ENCODE results near the gene FAM50B. TPM values are rescaled to one million over a fixed set of nuclear protein-coding genes. Genes with fewer than 3 reads are reported as not detected.

Gene FAM50B
- total and polyA plus RNA-seq, 2 of the 13 experiments (the other 11 are each of a cell fraction or from before 2014, with no cell fraction given): 0.05 TPM; not detected in 1

- no TSS peak for BruUV-seq (replicated peaks)
- TF ChIP-seq PAXIP1 (CRISPR knock-in tag; conservative IDR thresholded peaks at IDR 0.05): no peak
- TF ChIP-seq CCAR2 (optimal IDR thresholded peaks at IDR 0.05; ENCODE audit: low read depth, low read length): no peak
- no peak for TF ChIP-seq ZFP36L1 (CRISPR knock-in tag; IDR thresholded peaks at IDR 0.05)
- TF ChIP-seq ZBTB44 (CRISPR knock-in tag; IDR thresholded peaks at IDR 0.05): no peak
- no peak for TF ChIP-seq ZNF124 (CRISPR knock-in tag; IDR thresholded peaks at IDR 0.05)
- no peak for TF ChIP-seq THAP11 (CRISPR knock-in tag; IDR thresholded peaks at IDR 0.05)
- no peak for TF ChIP-seq SRY (CRISPR knock-in tag; IDR thresholded peaks at IDR 0.05)
- TF ChIP-seq ZNF230 (CRISPR knock-in tag; IDR thresholded peaks at IDR 0.05): no peak
- no peak for TF ChIP-seq TFDP1 (CRISPR knock-in tag; IDR thresholded peaks at IDR 0.05; ENCODE audit: borderline replicate concordance)
- TF ChIP-seq GATAD2A (CRISPR knock-in tag; IDR thresholded peaks at IDR 0.05): no peak
- in situ Hi-C loops (cut with HindIII; ENCODE audit: extremely low pct_ligation_motif_present, low pct_unique_long_range_greater_than_20kb) (no loop called here), intact Hi-C loops (cut with micrococcal nuclease; ENCODE audit: unreplicated experiment) (no loop called here)
- Histone ChIP-seq H4K20me1 (ENCODE audit: insufficient read depth, low read length) (no peaks in the 10 kb centered on the region), H3K27ac (ENCODE audit: extremely low read length, insufficient read depth, low read length) (no peak overlapping the region), H3K36me3 (replicated peaks in 1 of 2; ENCODE audit: control insufficient read depth in 1 of 2, insufficient read depth in 2 of 2, low read length in 2 of 2) (no peaks in the 10 kb centered on the region), H3K9ac (ENCODE audit: insufficient read depth, low read depth, low read length) (no peak overlapping the region), H3K9me3 (ENCODE audit: low read length) (no peaks in the 10 kb centered on the region), H3K27me3 (ENCODE audit: control insufficient read depth in 1 of 2, insufficient read depth in 2 of 2, low read length in 2 of 2) (no peaks in the 10 kb centered on the region), H3K4me3 (replicated peaks in 1 of 3; ENCODE audit: insufficient read depth in 1 of 3, low read depth in 2 of 3, low read length in 3 of 3) (no peak overlapping the region), H2AFZ (ENCODE audit: low read length) (no peak overlapping the region), H3K79me2 (ENCODE audit: insufficient read depth, low read length) (no peaks in the 10 kb centered on the region), H3K4me1 (ENCODE audit: insufficient read depth, low read length) (peaks cover 50% of the 10 kb centered on the region), H3K4me2 (ENCODE audit: low read depth, low read length) (no peak overlapping the region)
- DNase-seq (ENCODE audit: low spot score): no peak
- ATAC-seq: no peak
- WGBS (ENCODE audit: low lambda C conversion rate): 61% methylated on average over 2 of the region's 2 CpGs
- CTCF ChIA-PET (ENCODE audit: low intra/inter-chr PET ratio, low total read pairs): no interaction called here
- no peak for FAIRE-seq
- POLR2A ChIA-PET: interaction anchor here (0.7 to 3.5 kb wide), 2 partner anchors 22 to 62 kb away, joined by 4 to 14 read pairs; no protein-coding TSS in a partner anchor
Observed at GRCh38 chr6:3811191-3811590, 38.0 kb upstream of the FAM50B start.

All from HepG2 (cell line).